ENCODE data around the gene MAGEB1. TPM values are rescaled to one million over a fixed set of nuclear protein-coding genes. Genes with fewer than 3 reads are reported as not detected.

The MAGEB1 gene
- total and polyA plus RNA-seq, 9 donors: not detected

DNA sequence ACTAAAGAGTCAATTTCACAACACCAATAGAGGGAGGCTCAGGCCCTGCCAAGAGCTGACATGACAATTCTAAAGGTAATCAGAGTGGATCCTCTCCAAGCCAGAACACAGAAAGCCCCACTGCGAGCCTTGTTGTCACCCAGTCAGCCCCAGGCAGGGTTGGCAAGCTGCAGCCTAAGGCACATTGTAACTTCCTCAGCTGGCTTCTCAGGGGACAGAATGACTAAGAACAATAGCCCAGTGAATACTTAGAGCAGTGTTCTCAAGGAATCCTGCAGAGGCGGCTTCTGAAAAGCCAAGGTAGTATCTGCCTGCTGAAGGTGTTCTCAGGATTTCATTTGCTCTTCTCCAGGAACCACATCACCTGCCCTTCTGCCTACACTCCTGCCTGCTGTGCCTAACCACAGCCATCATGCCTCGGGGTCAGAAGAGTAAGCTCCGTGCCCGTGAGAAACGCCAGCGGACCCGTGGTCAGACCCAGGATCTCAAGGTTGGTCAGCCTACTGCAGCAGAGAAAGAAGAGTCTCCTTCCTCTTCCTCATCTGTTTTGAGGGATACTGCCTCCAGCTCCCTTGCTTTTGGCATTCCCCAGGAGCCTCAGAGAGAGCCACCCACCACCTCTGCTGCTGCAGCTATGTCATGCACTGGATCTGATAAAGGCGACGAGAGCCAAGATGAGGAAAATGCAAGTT, 5.1 kb upstream of the MAGEB1 start, which contains the start of gene MAGEB4:
TSS of gene MAGEB4 (plus strand) at position 277 of the 692 bp plus-strand sequence. CDS start at position 413, 136 bp downstream.
- no peaks in the 10 kb centered on the region for H3K9me3 ChIP-seq (replicated peaks; ENCODE audit: control insufficient read depth, low read depth, low read length)
- H3K27ac ChIP-seq (ENCODE audit: low read length): no peak within 1 kb of the TSS
- H3K27me3 ChIP-seq (ENCODE audit: control insufficient read depth, insufficient read depth, low read length): peaks cover 15% of the 10 kb centered on the region
- WGBS (ENCODE audit: insufficient coverage): 92% methylated on average over 7 of the region's 10 CpGs
- no peaks in the 10 kb centered on the region for H3K4me1 ChIP-seq (ENCODE audit: control insufficient read depth, insufficient read depth, low read length)
- no peak within 1 kb of the TSS for H3K4me3 ChIP-seq (ENCODE audit: low read length)
- DNase-seq: no peak
- H3K36me3 ChIP-seq (ENCODE audit: control insufficient read depth, insufficient read depth, low read length): no peaks in the 10 kb centered on the region

DNA sequence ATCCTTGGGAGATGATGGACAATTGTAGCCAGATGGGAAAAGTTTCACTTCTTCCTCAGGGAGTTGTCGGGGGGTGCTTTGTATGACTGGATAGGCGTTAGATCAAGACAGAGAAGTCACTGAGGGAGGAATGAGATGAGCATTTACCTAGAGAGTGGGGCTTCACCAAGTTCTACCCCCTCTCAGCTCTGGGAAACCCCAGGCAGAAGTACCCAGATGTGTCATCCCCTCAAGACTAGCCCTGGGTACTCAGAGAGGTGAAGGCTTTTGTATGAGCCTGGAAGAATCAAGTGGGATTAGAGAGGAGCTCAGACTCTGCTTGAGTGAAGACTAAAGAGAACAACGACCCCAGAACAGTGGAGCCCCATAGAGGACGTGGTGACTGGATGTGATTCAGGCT, 1.9 kb downstream of the MAGEB1 start:
- Histone ChIP-seq H3K4me1 (ENCODE audit: control insufficient read depth, insufficient read depth, low read length) (no peaks in the 10 kb centered on the region), H3K27me3 (ENCODE audit: control insufficient read depth, insufficient read depth, low read length) (peaks cover 12% of the 10 kb centered on the region), H3K4me3 (ENCODE audit: low read length) (no peak overlapping the region), H3K36me3 (ENCODE audit: control insufficient read depth, insufficient read depth, low read length) (no peaks in the 10 kb centered on the region), H3K27ac (ENCODE audit: low read length) (no peak overlapping the region), H3K9me3 (replicated peaks; ENCODE audit: control insufficient read depth, low read depth, low read length) (no peaks in the 10 kb centered on the region)
- DNase-seq: no peak
- WGBS (ENCODE audit: insufficient coverage): 50% methylated on average over 2 of the region's 4 CpGs

DNA sequence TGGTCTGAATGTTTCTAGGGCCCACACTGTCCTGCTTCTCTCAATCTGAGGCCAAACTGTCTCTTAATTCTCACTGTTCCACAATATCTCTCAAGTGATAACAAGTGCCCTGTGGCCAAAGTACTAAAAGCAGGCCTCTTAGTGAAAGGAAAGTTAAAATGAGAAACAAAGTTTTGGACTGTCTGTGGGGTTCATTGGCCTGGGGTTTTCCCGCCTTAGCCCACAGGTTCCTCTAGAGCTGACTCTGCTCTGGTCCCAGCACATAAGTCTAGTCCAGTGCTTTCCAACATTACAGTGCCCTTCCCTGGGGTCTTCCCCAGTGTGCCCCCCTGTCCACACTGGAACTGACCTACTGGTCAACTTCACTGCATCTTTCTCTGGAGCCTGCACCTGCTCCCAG, 6.3 kb downstream of the MAGEB1 start:
- Histone ChIP-seq H3K4me1 (ENCODE audit: control insufficient read depth, insufficient read depth, low read length) (no peaks in the 10 kb centered on the region), H3K36me3 (ENCODE audit: control insufficient read depth, insufficient read depth, low read length) (no peaks in the 10 kb centered on the region), H3K9me3 (replicated peaks; ENCODE audit: control insufficient read depth, low read depth, low read length) (no peaks in the 10 kb centered on the region), H3K4me3 (ENCODE audit: low read length) (no peak overlapping the region), H3K27me3 (ENCODE audit: control insufficient read depth, insufficient read depth, low read length) (peaks cover 4% of the 10 kb centered on the region), H3K27ac (ENCODE audit: low read length) (no peak overlapping the region)
- WGBS (ENCODE audit: insufficient coverage): 67% methylated on average over 1 of the region's 1 CpG
- DNase-seq: no peak

DNA sequence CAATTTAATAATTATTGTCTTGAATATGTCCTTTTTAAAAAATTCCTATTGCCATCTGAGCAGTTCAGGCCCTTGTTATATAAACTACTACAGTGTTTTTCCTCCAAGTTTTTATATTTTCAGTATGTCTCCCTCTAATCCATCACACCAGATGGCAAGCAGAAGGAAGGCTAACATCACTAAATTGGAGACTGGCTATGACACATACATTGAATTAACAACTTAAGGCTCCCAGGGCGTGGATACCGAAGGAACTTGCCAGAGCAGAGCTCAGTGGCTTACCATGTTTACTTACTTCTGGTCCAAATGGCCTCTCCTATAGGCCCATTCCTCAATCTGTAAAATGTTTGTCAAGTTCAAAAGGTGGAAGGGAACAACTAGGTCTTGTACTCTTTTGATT, 13.0 kb downstream of the MAGEB1 start:
- H3K27ac ChIP-seq (ENCODE audit: low read length): no peak overlapping the region
- no peak overlapping the region for H3K4me3 ChIP-seq (ENCODE audit: low read length)
- no peaks in the 10 kb centered on the region for H3K36me3 ChIP-seq (ENCODE audit: control insufficient read depth, insufficient read depth, low read length)
- H3K27me3 ChIP-seq (ENCODE audit: control insufficient read depth, insufficient read depth, low read length): no peaks in the 10 kb centered on the region
- no peaks in the 10 kb centered on the region for H3K4me1 ChIP-seq (ENCODE audit: control insufficient read depth, insufficient read depth, low read length)
- WGBS (ENCODE audit: insufficient coverage): 61% methylated on average over 2 of the region's 2 CpGs
- no peak for DNase-seq
- no peaks in the 10 kb centered on the region for H3K9me3 ChIP-seq (replicated peaks; ENCODE audit: control insufficient read depth, low read depth, low read length)

GRCh38 chrX:30261012-30261411, 14.1 kb downstream of the MAGEB1 start:
- H3K4me1 ChIP-seq (ENCODE audit: control insufficient read depth, insufficient read depth, low read length): no peaks in the 10 kb centered on the region
- no peaks in the 10 kb centered on the region for H3K9me3 ChIP-seq (replicated peaks; ENCODE audit: control insufficient read depth, low read depth, low read length)
- H3K27ac ChIP-seq (ENCODE audit: low read length): no peak overlapping the region
- H3K4me3 ChIP-seq (ENCODE audit: low read length): no peak overlapping the region
- H3K27me3 ChIP-seq (ENCODE audit: control insufficient read depth, insufficient read depth, low read length): no peaks in the 10 kb centered on the region
- no peak for DNase-seq
- H3K36me3 ChIP-seq (ENCODE audit: control insufficient read depth, insufficient read depth, low read length): no peaks in the 10 kb centered on the region

GRCh38 chrX:30262763-30263162, 15.8 kb downstream of the MAGEB1 start:
- no peak overlapping the region for H3K27ac ChIP-seq (ENCODE audit: low read length)
- no peaks in the 10 kb centered on the region for H3K27me3 ChIP-seq (ENCODE audit: control insufficient read depth, insufficient read depth, low read length)
- H3K4me3 ChIP-seq (ENCODE audit: low read length): no peak overlapping the region
- no peaks in the 10 kb centered on the region for H3K36me3 ChIP-seq (ENCODE audit: control insufficient read depth, insufficient read depth, low read length)
- WGBS (ENCODE audit: insufficient coverage): no CpG with 5 or more reads among the region's 1 CpG
- H3K9me3 ChIP-seq (replicated peaks; ENCODE audit: control insufficient read depth, low read depth, low read length): no peaks in the 10 kb centered on the region
- DNase-seq: no peak
- no peaks in the 10 kb centered on the region for H3K4me1 ChIP-seq (ENCODE audit: control insufficient read depth, insufficient read depth, low read length)

DNA sequence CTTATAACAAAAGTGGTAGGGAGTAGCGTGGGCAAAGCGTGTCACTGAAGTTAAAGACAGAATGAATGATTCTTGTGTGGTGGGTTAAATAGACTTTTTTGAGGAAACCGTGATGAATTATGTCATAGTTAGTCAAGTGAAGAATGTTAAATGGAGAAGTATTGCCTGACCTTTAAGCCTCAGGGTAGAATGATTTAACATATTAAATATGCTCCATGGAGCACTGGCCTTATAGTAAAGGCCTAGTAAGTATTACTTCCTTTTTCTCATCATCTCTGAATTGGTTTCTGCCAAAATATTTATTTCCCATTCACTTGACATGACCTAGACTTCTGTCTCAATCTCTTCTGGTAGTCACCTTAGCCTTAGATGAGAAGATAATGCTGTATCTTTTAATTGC, 23.7 kb downstream of the MAGEB1 start:
- Histone ChIP-seq H3K27me3 (ENCODE audit: control insufficient read depth, insufficient read depth, low read length) (peaks cover 3% of the 10 kb centered on the region), H3K4me3 (ENCODE audit: low read length) (no peak overlapping the region), H3K4me1 (ENCODE audit: control insufficient read depth, insufficient read depth, low read length) (no peaks in the 10 kb centered on the region), H3K27ac (ENCODE audit: low read length) (no peak overlapping the region), H3K36me3 (ENCODE audit: control insufficient read depth, insufficient read depth, low read length) (no peaks in the 10 kb centered on the region), H3K9me3 (replicated peaks; ENCODE audit: control insufficient read depth, low read depth, low read length) (no peaks in the 10 kb centered on the region)
- no peak for DNase-seq
- WGBS (ENCODE audit: insufficient coverage): 81% methylated on average over 2 of the region's 3 CpGs

- Histone ChIP-seq H3K4me3 (ENCODE audit: low read length) (no peak overlapping the region), H3K9me3 (replicated peaks; ENCODE audit: control insufficient read depth, low read depth, low read length) (no peaks in the 10 kb centered on the region), H3K27me3 (ENCODE audit: control insufficient read depth, insufficient read depth, low read length) (peaks cover 4% of the 10 kb centered on the region), H3K27ac (ENCODE audit: low read length) (no peak overlapping the region), H3K36me3 (ENCODE audit: control insufficient read depth, insufficient read depth, low read length) (no peaks in the 10 kb centered on the region), H3K4me1 (ENCODE audit: control insufficient read depth, insufficient read depth, low read length) (no peaks in the 10 kb centered on the region)
- WGBS (ENCODE audit: insufficient coverage): no CpG with 5 or more reads among the region's 1 CpG
- DNase-seq: peak; percentile 3
These were observed 28.6 kb downstream of the MAGEB1 start for GRCh38 chrX:30275498-30275897.

DNA sequence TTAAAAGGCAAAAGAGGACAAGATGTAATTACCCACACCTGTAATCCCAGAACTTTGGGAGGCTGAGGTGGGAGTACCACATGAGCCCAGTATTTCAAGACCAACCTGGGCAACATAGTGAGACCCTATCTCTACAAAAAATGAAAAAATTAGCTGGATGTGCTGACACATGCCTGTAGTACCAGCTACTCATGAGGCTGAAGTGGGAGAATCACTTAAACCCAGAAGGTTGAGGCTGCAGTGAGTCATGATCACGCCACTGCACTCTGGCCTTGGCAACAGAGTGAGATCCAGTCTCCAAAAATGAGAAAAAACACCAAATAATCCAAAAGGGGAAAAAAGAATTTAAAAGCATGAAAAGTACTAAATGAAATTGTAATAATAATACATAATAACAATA, 31.4 kb downstream of the MAGEB1 start:
- Histone ChIP-seq H3K4me3 (ENCODE audit: low read length) (no peak overlapping the region), H3K27ac (ENCODE audit: low read length) (no peak overlapping the region), H3K27me3 (ENCODE audit: control insufficient read depth, insufficient read depth, low read length) (peaks cover 2% of the 10 kb centered on the region), H3K4me1 (ENCODE audit: control insufficient read depth, insufficient read depth, low read length) (no peaks in the 10 kb centered on the region), H3K36me3 (ENCODE audit: control insufficient read depth, insufficient read depth, low read length) (no peaks in the 10 kb centered on the region), H3K9me3 (replicated peaks; ENCODE audit: control insufficient read depth, low read depth, low read length) (no peaks in the 10 kb centered on the region)
- no peak for DNase-seq
- WGBS (ENCODE audit: insufficient coverage): no CpG with 5 or more reads among the region's 1 CpG

GRCh38 chrX:30280428-30280827, 33.5 kb downstream of the MAGEB1 start:
- Histone ChIP-seq H3K27me3 (ENCODE audit: control insufficient read depth, insufficient read depth, low read length) (peaks cover 4% of the 10 kb centered on the region), H3K9me3 (replicated peaks; ENCODE audit: control insufficient read depth, low read depth, low read length) (no peaks in the 10 kb centered on the region), H3K27ac (ENCODE audit: low read length) (no peak overlapping the region), H3K4me3 (ENCODE audit: low read length) (no peak overlapping the region), H3K4me1 (ENCODE audit: control insufficient read depth, insufficient read depth, low read length) (no peaks in the 10 kb centered on the region), H3K36me3 (ENCODE audit: control insufficient read depth, insufficient read depth, low read length) (no peaks in the 10 kb centered on the region)
- no CpG with 5 or more reads among the region's 1 CpG for WGBS (ENCODE audit: insufficient coverage)
- DNase-seq: no peak

DNA sequence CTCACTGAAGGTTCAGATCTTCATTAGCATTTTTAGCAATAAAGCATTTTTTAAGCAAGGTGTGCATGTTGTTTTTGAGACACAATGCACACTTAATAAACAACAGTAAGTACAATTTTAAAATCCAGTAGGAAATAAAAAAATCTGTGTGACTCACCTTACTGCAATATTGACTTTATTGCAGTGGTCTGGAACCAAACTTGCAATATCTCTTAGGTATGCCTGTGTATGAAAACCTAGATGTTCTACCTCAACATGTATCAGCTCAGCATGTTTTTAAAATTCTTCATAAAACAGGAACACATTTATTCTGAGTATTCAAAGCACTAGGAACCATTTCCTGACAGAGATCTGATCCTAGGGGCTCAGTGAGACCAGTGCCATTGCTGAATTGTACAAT, 35.6 kb downstream of the MAGEB1 start:
- peaks cover 7% of the 10 kb centered on the region for H3K27me3 ChIP-seq (ENCODE audit: control insufficient read depth, insufficient read depth, low read length)
- H3K27ac ChIP-seq (ENCODE audit: low read length): no peak overlapping the region
- no peak overlapping the region for H3K4me3 ChIP-seq (ENCODE audit: low read length)
- H3K9me3 ChIP-seq (replicated peaks; ENCODE audit: control insufficient read depth, low read depth, low read length): no peaks in the 10 kb centered on the region
- no peak for DNase-seq
- H3K36me3 ChIP-seq (ENCODE audit: control insufficient read depth, insufficient read depth, low read length): no peaks in the 10 kb centered on the region
- no peaks in the 10 kb centered on the region for H3K4me1 ChIP-seq (ENCODE audit: control insufficient read depth, insufficient read depth, low read length)
